CD4-positive, alpha-beta T cell treated with Interleukin-6 for 4 hours (primary cell): ENCODE results near the gene KRT80.

Experiments
- DNase-seq: peaks from one replicate; pipeline ENCODE4 v3.0.0-alpha.2; 2020; ENCODE audit warnings: mixed read lengths

Gene KRT80

GRCh38 chr12:52228366-52228765 lies 36.6 kb upstream of the KRT80 start:
- DNase-seq, result no peak

GRCh38 chr12:52227606-52228166 lies 35.9 kb upstream of the KRT80 start:
- no peak for DNase-seq

- DNase-seq, result no peak
Measured at GRCh38 chr12:52226446-52226845, 34.6 kb upstream of the KRT80 start.

GRCh38 chr12:52225752-52226151 lies 33.9 kb upstream of the KRT80 start:
- no peak for DNase-seq

GRCh38 chr12:52224151-52224550 lies 32.3 kb upstream of the KRT80 start:
- no peak for DNase-seq

- DNase-seq, result no peak
Measured at GRCh38 chr12:52223406-52224039, 31.7 kb upstream of the KRT80 start.

- DNase-seq, result no peak
Measured at GRCh38 chr12:52222692-52223091, 30.9 kb upstream of the KRT80 start.

GRCh38 chr12:52221912-52222457 lies 30.2 kb upstream of the KRT80 start:
- DNase-seq, result peak; percentile 47

GRCh38 chr12:52221070-52221781 lies 29.4 kb upstream of the KRT80 start:
- DNase-seq, result no peak

GRCh38 chr12:52220477-52220876 lies 28.7 kb upstream of the KRT80 start:
- DNase-seq, result no peak

GRCh38 chr12:52218001-52218400 lies 26.2 kb upstream of the KRT80 start:
- no peak for DNase-seq

GRCh38 chr12:52217223-52217622 lies 25.4 kb upstream of the KRT80 start:
- DNase-seq, result no peak

- no peak for DNase-seq
Measured at GRCh38 chr12:52216807-52217206, 25.0 kb upstream of the KRT80 start.

- no peak for DNase-seq
Measured at GRCh38 chr12:52216100-52216499, 24.3 kb upstream of the KRT80 start.

- no peak for DNase-seq
Measured at GRCh38 chr12:52215587-52216031, 23.8 kb upstream of the KRT80 start.

- DNase-seq, result no peak
Measured at GRCh38 chr12:52214421-52214802, 22.6 kb upstream of the KRT80 start.

GRCh38 chr12:52213564-52214420 lies 22.0 kb upstream of the KRT80 start:
- peak; percentile 48 for DNase-seq

- DNase-seq, result no peak
Measured at GRCh38 chr12:52212701-52213563, 21.1 kb upstream of the KRT80 start.

- DNase-seq, result no peak
Measured at GRCh38 chr12:52211716-52212585, 20.1 kb upstream of the KRT80 start.

GRCh38 chr12:52210925-52211650 lies 19.3 kb upstream of the KRT80 start:
- DNase-seq, result no peak
